ENCODE data around the gene ANKRD11.

Gene ANKRD11

DNA sequence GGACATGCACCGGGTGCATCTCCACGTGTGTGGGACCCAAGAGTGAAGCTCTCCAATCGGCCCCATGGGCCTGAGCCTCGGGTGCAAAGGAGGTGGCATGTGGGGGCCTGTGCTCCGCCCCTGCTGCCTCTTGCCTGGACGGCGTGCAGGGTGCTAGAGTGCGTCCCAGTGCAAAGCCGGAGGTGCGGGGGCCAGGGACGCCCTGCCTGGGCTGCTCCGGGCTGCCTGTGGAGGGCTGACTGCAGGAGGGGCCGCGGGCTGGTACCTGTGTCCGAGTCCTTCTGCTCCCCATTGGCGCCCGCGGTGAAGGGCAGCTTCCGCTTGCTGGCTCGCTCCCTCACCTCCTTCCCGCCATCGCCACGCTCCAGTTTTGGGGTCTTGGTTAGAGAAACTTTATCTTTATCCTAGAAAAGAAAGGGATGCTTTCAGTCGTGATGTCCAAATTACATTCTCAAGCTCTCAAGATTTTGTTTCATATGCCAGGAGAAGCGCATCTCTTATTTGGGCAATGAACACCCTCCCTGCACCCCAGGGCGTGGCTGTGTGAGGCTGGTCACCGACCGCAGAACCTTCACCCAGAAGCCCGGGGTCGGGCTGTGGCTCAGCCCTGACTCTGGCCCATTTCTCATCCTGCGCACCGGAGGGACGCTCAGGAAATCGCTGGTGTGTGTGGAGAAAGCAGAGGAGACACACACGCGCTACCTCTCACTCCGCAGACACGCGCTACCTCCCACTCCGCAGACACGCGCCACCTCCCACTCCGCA, 185.2 kb downstream of the ANKRD11 start:
- H3K4me3 ChIP-seq (ENCODE audit: low read length) = no peak overlapping the region
- H3K36me3 ChIP-seq (replicated peaks; ENCODE audit: insufficient read depth, low read length) = no peaks in the 10 kb centered on the region
- no peak overlapping the region for H2AFZ ChIP-seq (ENCODE audit: low read length)
- no peak overlapping the region for H3K4me2 ChIP-seq (ENCODE audit: low read depth, low read length)
- H3K9ac ChIP-seq (ENCODE audit: low read length) = no peak overlapping the region
- no peaks in the 10 kb centered on the region for H3K9me3 ChIP-seq (replicated peaks; ENCODE audit: insufficient read depth, low read length)
- no peaks in the 10 kb centered on the region for H3F3A ChIP-seq (ENCODE audit: insufficient read depth, low read length)
- no peaks in the 10 kb centered on the region for H3K27me3 ChIP-seq (replicated peaks; ENCODE audit: insufficient read depth, low read length)
- DNase-seq = no peak
- no peaks in the 10 kb centered on the region for H4K20me1 ChIP-seq (ENCODE audit: insufficient read depth, low read length)
- H3K27ac ChIP-seq (ENCODE audit: low read length) = no peak overlapping the region
- peaks cover 77% of the 10 kb centered on the region for H3K79me2 ChIP-seq (ENCODE audit: low read length)
- no peaks in the 10 kb centered on the region for H3K9me2 ChIP-seq (replicated peaks; ENCODE audit: insufficient read depth, low read length)
- H3K4me1 ChIP-seq (ENCODE audit: low read length) = no peaks in the 10 kb centered on the region
- no peak for TF ChIP-seq EZH2phosphoT487 (IDR thresholded peaks at IDR 0.05; ENCODE audit: low read length)
- TF ChIP-seq, protein P1, sequence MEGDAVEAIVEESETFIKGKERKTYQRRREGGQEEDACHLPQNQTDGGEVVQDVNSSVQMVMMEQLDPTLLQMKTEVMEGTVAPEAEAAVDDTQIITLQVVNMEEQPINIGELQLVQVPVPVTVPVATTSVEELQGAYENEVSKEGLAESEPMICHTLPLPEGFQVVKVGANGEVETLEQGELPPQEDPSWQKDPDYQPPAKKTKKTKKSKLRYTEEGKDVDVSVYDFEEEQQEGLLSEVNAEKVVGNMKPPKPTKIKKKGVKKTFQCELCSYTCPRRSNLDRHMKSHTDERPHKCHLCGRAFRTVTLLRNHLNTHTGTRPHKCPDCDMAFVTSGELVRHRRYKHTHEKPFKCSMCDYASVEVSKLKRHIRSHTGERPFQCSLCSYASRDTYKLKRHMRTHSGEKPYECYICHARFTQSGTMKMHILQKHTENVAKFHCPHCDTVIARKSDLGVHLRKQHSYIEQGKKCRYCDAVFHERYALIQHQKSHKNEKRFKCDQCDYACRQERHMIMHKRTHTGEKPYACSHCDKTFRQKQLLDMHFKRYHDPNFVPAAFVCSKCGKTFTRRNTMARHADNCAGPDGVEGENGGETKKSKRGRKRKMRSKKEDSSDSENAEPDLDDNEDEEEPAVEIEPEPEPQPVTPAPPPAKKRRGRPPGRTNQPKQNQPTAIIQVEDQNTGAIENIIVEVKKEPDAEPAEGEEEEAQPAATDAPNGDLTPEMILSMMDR (IDR thresholded peaks at IDR 0.05; ENCODE audit: low read length) = no peak
- TF ChIP-seq EZH2 (optimal IDR thresholded peaks at IDR 0.05; ENCODE audit: low read depth, low read length) = no peak

DNA sequence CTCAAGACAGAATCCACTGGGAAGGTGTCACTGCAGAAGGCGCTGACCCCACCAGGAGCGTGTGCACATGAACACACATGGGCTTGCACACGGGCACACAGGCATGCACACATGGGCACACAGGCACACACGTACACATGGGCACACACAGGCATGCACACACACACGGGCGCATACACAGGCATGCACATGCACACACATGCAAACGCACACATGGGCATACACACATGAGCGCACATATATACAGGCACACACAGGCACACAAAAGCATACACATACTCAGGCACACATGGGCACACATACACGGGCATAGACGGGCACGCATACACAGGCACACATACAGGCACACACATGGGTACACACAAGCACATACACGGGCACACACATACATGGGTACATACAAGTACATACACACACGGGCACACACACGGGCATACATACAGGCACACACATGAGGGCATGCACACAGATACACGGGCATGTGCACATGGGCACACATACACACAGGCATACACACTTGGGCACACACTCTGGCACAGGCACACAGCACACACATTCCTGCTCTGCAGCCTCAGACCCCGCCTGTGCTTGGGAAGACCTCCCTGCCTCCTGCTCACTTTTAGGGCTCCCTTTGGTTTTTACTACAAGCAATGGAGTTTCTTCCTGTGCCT, 186.0 kb downstream of the ANKRD11 start:
- DNase-seq = no peak
- Histone ChIP-seq H3K4me3 (ENCODE audit: low read length) (no peak overlapping the region), H3K9me3 (replicated peaks; ENCODE audit: insufficient read depth, low read length) (no peaks in the 10 kb centered on the region), H3K9me2 (replicated peaks; ENCODE audit: insufficient read depth, low read length) (no peaks in the 10 kb centered on the region), H3K4me2 (ENCODE audit: low read depth, low read length) (no peak overlapping the region), H3K9ac (ENCODE audit: low read length) (no peak overlapping the region), H3K27me3 (replicated peaks; ENCODE audit: insufficient read depth, low read length) (no peaks in the 10 kb centered on the region), H3K79me2 (ENCODE audit: low read length) (peaks cover 70% of the 10 kb centered on the region), H4K20me1 (ENCODE audit: insufficient read depth, low read length) (no peaks in the 10 kb centered on the region), H3F3A (ENCODE audit: insufficient read depth, low read length) (no peaks in the 10 kb centered on the region), H3K36me3 (replicated peaks; ENCODE audit: insufficient read depth, low read length) (no peaks in the 10 kb centered on the region), H3K27ac (ENCODE audit: low read length) (no peak overlapping the region), H2AFZ (ENCODE audit: low read length) (no peak overlapping the region), H3K4me1 (ENCODE audit: low read length) (no peaks in the 10 kb centered on the region)
- TF ChIP-seq, protein P1 (IDR thresholded peaks at IDR 0.05; ENCODE audit: low read length) = no peak
- TF ChIP-seq EZH2phosphoT487 (IDR thresholded peaks at IDR 0.05; ENCODE audit: low read length) (no peak), EZH2 (optimal IDR thresholded peaks at IDR 0.05; ENCODE audit: low read depth, low read length) (no peak)

DNA sequence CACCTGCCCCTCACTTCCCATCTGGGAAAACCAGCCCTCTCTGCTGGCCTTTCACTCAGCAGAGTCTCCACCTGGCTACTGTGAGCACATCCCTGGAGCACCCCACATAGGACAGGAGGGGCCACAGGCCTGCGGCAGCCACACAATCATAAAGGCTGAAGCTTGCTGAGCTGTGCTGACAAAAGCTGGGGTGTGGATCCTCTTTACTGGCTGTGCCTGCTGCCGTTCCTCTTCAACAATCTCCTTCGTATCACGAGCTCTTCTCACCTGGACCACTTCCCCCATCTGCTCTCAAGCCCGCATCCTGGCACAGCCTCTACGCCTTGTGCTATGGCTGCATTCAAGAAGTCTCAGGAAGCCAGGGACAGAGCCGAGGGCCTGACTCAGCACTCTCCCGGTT, 186.7 kb downstream of the ANKRD11 start:
- H4K20me1 ChIP-seq (ENCODE audit: insufficient read depth, low read length) = no peaks in the 10 kb centered on the region
- H3K79me2 ChIP-seq (ENCODE audit: low read length) = peaks cover 64% of the 10 kb centered on the region
- no peak overlapping the region for H3K27ac ChIP-seq (ENCODE audit: low read length)

More for the DNA sequence above, 186.7 kb downstream of the ANKRD11 start:
- Histone ChIP-seq H3K4me1 (ENCODE audit: low read length) (no peaks in the 10 kb centered on the region), H3K4me3 (ENCODE audit: low read length) (no peak overlapping the region), H3K36me3 (replicated peaks; ENCODE audit: insufficient read depth, low read length) (no peaks in the 10 kb centered on the region), H3K4me2 (ENCODE audit: low read depth, low read length) (no peak overlapping the region), H3K9ac (ENCODE audit: low read length) (no peak overlapping the region), H2AFZ (ENCODE audit: low read length) (no peak overlapping the region), H3F3A (ENCODE audit: insufficient read depth, low read length) (no peaks in the 10 kb centered on the region), H3K9me3 (replicated peaks; ENCODE audit: insufficient read depth, low read length) (no peaks in the 10 kb centered on the region), H3K27me3 (replicated peaks; ENCODE audit: insufficient read depth, low read length) (no peaks in the 10 kb centered on the region), H3K9me2 (replicated peaks; ENCODE audit: insufficient read depth, low read length) (no peaks in the 10 kb centered on the region)
- no peak for DNase-seq
- TF ChIP-seq EZH2phosphoT487 (IDR thresholded peaks at IDR 0.05; ENCODE audit: low read length) = no peak
- no peak for TF ChIP-seq EZH2 (optimal IDR thresholded peaks at IDR 0.05; ENCODE audit: low read depth, low read length)
- TF ChIP-seq, protein P1 (IDR thresholded peaks at IDR 0.05; ENCODE audit: low read length) = no peak

All from MM.1S (cell line).